ENCODE data around the gene NLRP10.

NLRP10 gene

DNA sequence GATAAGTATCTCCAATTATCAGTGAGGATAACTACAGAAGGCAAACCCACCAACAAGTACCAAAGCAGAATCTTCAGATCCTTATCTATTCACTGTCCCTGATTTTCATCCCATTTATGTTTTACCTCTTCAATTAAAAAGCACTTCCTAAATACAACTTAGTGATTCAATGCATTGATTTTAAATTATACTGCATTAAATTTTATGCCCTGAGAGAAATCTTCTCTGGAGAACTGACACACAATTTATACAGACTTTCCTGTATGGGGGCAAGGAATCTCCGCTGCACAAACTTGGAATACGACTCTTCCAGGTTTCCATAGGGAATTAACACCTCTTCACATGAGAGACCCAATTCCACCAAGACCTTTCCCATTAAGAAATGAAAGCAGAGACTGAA is 23.6 kb downstream of the NLRP10 start, which contains the start of gene OR10A3:
Gene OR10A3 (minus strand): TSS at position 101 of the 400 bp plus-strand sequence. CDS start 2,188 bp downstream, outside the sequence.
- no peak for ATAC-seq

DNA sequence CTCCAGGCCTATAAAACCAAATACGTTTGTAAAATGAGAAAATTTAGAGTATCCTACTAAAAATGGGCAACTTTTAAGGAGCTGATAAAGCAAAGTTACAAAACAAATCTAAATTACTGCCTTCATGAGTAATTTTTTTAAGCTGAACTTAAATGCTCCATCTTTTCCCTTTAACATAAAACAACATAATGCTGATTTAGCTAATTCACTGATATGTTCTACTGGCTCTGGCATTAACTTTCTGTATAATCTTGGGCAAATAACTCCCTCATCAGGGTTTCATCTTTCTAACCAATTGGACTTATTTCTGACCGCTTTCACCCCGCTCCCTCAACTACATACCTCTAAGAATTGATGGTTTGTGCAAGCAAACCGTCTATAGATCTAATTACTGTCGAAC is 24.1 kb downstream of the NLRP10 start:
- ATAC-seq: no peak
- no peak for TF ChIP-seq BACH2 (CRISPR knock-in tag; IDR thresholded peaks at IDR 0.05; ENCODE audit: borderline replicate concordance)
- TF ChIP-seq SNAI2 (CRISPR knock-in tag; IDR thresholded peaks at IDR 0.05): no peak
- no peak for TF ChIP-seq RARB (CRISPR knock-in tag; IDR thresholded peaks at IDR 0.05)
- no peak for TF ChIP-seq GLIS3 (CRISPR knock-in tag; IDR thresholded peaks at IDR 0.05)
- no peak for TF ChIP-seq OSR1 (CRISPR knock-in tag; IDR thresholded peaks at IDR 0.05)
- TF ChIP-seq, protein P1, sequence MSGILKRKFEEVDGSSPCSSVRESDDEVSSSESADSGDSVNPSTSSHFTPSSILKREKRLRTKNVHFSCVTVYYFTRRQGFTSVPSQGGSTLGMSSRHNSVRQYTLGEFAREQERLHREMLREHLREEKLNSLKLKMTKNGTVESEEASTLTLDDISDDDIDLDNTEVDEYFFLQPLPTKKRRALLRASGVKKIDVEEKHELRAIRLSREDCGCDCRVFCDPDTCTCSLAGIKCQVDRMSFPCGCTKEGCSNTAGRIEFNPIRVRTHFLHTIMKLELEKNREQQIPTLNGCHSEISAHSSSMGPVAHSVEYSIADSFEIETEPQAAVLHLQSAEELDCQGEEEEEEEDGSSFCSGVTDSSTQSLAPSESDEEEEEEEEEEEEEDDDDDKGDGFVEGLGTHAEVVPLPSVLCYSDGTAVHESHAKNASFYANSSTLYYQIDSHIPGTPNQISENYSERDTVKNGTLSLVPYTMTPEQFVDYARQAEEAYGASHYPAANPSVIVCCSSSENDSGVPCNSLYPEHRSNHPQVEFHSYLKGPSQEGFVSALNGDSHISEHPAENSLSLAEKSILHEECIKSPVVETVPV (CRISPR knock-in tag; IDR thresholded peaks at IDR 0.05): no peak
- no peak for TF ChIP-seq ISL1 (CRISPR knock-in tag; IDR thresholded peaks at IDR 0.05)
- TF ChIP-seq, protein P2, sequence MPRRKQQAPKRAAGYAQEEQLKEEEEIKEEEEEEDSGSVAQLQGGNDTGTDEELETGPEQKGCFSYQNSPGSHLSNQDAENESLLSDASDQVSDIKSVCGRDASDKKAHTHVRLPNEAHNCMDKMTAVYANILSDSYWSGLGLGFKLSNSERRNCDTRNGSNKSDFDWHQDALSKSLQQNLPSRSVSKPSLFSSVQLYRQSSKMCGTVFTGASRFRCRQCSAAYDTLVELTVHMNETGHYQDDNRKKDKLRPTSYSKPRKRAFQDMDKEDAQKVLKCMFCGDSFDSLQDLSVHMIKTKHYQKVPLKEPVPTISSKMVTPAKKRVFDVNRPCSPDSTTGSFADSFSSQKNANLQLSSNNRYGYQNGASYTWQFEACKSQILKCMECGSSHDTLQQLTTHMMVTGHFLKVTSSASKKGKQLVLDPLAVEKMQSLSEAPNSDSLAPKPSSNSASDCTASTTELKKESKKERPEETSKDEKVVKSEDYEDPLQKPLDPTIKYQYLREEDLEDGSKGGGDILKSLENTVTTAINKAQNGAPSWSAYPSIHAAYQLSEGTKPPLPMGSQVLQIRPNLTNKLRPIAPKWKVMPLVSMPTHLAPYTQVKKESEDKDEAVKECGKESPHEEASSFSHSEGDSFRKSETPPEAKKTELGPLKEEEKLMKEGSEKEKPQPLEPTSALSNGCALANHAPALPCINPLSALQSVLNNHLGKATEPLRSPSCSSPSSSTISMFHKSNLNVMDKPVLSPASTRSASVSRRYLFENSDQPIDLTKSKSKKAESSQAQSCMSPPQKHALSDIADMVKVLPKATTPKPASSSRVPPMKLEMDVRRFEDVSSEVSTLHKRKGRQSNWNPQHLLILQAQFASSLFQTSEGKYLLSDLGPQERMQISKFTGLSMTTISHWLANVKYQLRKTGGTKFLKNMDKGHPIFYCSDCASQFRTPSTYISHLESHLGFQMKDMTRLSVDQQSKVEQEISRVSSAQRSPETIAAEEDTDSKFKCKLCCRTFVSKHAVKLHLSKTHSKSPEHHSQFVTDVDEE (CRISPR knock-in tag; IDR thresholded peaks at IDR 0.05): no peak
- TF ChIP-seq, protein P3, sequence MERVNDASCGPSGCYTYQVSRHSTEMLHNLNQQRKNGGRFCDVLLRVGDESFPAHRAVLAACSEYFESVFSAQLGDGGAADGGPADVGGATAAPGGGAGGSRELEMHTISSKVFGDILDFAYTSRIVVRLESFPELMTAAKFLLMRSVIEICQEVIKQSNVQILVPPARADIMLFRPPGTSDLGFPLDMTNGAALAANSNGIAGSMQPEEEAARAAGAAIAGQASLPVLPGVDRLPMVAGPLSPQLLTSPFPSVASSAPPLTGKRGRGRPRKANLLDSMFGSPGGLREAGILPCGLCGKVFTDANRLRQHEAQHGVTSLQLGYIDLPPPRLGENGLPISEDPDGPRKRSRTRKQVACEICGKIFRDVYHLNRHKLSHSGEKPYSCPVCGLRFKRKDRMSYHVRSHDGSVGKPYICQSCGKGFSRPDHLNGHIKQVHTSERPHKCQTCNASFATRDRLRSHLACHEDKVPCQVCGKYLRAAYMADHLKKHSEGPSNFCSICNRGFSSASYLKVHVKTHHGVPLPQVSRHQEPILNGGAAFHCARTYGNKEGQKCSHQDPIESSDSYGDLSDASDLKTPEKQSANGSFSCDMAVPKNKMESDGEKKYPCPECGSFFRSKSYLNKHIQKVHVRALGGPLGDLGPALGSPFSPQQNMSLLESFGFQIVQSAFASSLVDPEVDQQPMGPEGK (CRISPR knock-in tag; IDR thresholded peaks at IDR 0.05; ENCODE audit: borderline replicate concordance): no peak

More for the DNA sequence above, 23.6 kb downstream of the NLRP10 start, which contains the start of gene OR10A3:
- TF ChIP-seq ZNF565 (CRISPR knock-in tag; conservative IDR thresholded peaks at IDR 0.05; ENCODE audit: low read depth) (no peak), GLIS3 (CRISPR knock-in tag; IDR thresholded peaks at IDR 0.05) (no peak), PPARA (CRISPR knock-in tag; IDR thresholded peaks at IDR 0.05; ENCODE audit: borderline replicate concordance) (no peak), OSR1 (CRISPR knock-in tag; IDR thresholded peaks at IDR 0.05) (no peak), ISL1 (CRISPR knock-in tag; IDR thresholded peaks at IDR 0.05) (no peak), ARNTL (CRISPR knock-in tag; IDR thresholded peaks at IDR 0.05; ENCODE audit: borderline replicate concordance, low read depth) (no peak), ESRRG (CRISPR knock-in tag; IDR thresholded peaks at IDR 0.05) (no peak), ZFP30 (CRISPR knock-in tag; IDR thresholded peaks at IDR 0.05) (no peak), ZNF70 (CRISPR knock-in tag; IDR thresholded peaks at IDR 0.05) (no peak), BACH2 (CRISPR knock-in tag; IDR thresholded peaks at IDR 0.05; ENCODE audit: borderline replicate concordance) (no peak), TCF4 (CRISPR knock-in tag; IDR thresholded peaks at IDR 0.05; ENCODE audit: borderline replicate concordance) (no peak), RARB (CRISPR knock-in tag; IDR thresholded peaks at IDR 0.05) (no peak), CSDC2 (CRISPR knock-in tag; IDR thresholded peaks at IDR 0.05) (no peak)
- TF ChIP-seq, protein P4, sequence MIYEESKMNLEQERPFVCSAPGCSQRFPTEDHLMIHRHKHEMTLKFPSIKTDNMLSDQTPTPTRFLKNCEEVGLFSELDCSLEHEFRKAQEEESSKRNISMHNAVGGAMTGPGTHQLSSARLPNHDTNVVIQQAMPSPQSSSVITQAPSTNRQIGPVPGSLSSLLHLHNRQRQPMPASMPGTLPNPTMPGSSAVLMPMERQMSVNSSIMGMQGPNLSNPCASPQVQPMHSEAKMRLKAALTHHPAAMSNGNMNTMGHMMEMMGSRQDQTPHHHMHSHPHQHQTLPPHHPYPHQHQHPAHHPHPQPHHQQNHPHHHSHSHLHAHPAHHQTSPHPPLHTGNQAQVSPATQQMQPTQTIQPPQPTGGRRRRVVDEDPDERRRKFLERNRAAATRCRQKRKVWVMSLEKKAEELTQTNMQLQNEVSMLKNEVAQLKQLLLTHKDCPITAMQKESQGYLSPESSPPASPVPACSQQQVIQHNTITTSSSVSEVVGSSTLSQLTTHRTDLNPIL (CRISPR knock-in tag; IDR thresholded peaks at IDR 0.05; ENCODE audit: low read depth): no peak
- TF ChIP-seq, protein P3 (CRISPR knock-in tag; IDR thresholded peaks at IDR 0.05; ENCODE audit: borderline replicate concordance): no peak
- TF ChIP-seq, protein P2 (CRISPR knock-in tag; IDR thresholded peaks at IDR 0.05): no peak
- TF ChIP-seq, protein P1 (CRISPR knock-in tag; IDR thresholded peaks at IDR 0.05): no peak
- TF ChIP-seq, protein P5, sequence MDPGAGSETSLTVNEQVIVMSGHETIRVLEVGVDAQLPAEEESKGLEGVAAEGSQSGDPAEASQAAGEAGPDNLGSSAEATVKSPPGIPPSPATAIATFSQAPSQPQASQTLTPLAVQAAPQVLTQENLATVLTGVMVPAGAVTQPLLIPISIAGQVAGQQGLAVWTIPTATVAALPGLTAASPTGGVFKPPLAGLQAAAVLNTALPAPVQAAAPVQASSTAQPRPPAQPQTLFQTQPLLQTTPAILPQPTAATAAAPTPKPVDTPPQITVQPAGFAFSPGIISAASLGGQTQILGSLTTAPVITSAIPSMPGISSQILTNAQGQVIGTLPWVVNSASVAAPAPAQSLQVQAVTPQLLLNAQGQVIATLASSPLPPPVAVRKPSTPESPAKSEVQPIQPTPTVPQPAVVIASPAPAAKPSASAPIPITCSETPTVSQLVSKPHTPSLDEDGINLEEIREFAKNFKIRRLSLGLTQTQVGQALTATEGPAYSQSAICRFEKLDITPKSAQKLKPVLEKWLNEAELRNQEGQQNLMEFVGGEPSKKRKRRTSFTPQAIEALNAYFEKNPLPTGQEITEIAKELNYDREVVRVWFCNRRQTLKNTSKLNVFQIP (CRISPR knock-in tag; IDR thresholded peaks at IDR 0.05; ENCODE audit: borderline replicate concordance, low read depth): no peak
